ENCODE measurements around the gene SALL2. TPM values are rescaled to one million over a fixed set of nuclear protein-coding genes. Genes with fewer than 3 reads are reported as not detected.

Gene SALL2
- total RNA-seq, 1 experiment from 2014 or later = 157 TPM

- BruUV-seq (replicated peaks) = no TSS peak
- H3K27me3 ChIP-seq (replicated peaks; ENCODE audit: insufficient read depth, low read depth, low read length, poor library complexity) = no peaks in the 10 kb centered on the region
- no peaks in the 10 kb centered on the region for H3K9me3 ChIP-seq (ENCODE audit: low read depth, low read length, poor library complexity, severe bottlenecking)
- intact Hi-C loops (cut with micrococcal nuclease; ENCODE audit: unreplicated experiment) = no loop called here
- no peaks in the 10 kb centered on the region for H3K36me3 ChIP-seq (ENCODE audit: insufficient read depth, low read length, poor library complexity, severe bottlenecking)
- POLR2A ChIA-PET (ENCODE audit: low non-redundant PET) = no interaction called here
- no peak for DNase-seq (ENCODE audit: low spot score)
- no peak overlapping the region for H3K27ac ChIP-seq (ENCODE audit: low read depth, low read length, poor library complexity, severe bottlenecking)
- peaks cover 47% of the 10 kb centered on the region for H3K4me1 ChIP-seq (ENCODE audit: insufficient read depth, low read length, poor library complexity, severe bottlenecking)
- CTCF ChIA-PET = interaction anchor here (0.6 kb wide), 1 partner anchor 64 kb away, joined by 3 read pairs; no protein-coding TSS in a partner anchor
- TF ChIP-seq EZH2 (IDR thresholded peaks at IDR 0.05; ENCODE audit: borderline replicate concordance, low read depth, low read length, poor library complexity, severe bottlenecking) = no peak
- TF ChIP-seq, protein P1, sequence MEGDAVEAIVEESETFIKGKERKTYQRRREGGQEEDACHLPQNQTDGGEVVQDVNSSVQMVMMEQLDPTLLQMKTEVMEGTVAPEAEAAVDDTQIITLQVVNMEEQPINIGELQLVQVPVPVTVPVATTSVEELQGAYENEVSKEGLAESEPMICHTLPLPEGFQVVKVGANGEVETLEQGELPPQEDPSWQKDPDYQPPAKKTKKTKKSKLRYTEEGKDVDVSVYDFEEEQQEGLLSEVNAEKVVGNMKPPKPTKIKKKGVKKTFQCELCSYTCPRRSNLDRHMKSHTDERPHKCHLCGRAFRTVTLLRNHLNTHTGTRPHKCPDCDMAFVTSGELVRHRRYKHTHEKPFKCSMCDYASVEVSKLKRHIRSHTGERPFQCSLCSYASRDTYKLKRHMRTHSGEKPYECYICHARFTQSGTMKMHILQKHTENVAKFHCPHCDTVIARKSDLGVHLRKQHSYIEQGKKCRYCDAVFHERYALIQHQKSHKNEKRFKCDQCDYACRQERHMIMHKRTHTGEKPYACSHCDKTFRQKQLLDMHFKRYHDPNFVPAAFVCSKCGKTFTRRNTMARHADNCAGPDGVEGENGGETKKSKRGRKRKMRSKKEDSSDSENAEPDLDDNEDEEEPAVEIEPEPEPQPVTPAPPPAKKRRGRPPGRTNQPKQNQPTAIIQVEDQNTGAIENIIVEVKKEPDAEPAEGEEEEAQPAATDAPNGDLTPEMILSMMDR (conservative IDR thresholded peaks at IDR 0.05; ENCODE audit: low read depth, low read length) = no peak
- no peak overlapping the region for H3K4me3 ChIP-seq (ENCODE audit: low read depth, low read length, poor library complexity, severe bottlenecking)
These were observed 15.4 kb upstream of the SALL2 start for GRCh38 chr14:21541413-21542074.

GRCh38 chr14:21539189-21539940 is 13.2 kb upstream of the SALL2 start:
- no peak for DNase-seq (ENCODE audit: low spot score)
- intact Hi-C loops (cut with micrococcal nuclease; ENCODE audit: unreplicated experiment) = loop anchor here (10.0 kb wide), 1 partner anchor 275 kb away; the partner anchor contains the start of gene HNRNPC
- Histone ChIP-seq H3K4me3 (ENCODE audit: low read depth, low read length, poor library complexity, severe bottlenecking) (no peak overlapping the region), H3K4me1 (ENCODE audit: insufficient read depth, low read length, poor library complexity, severe bottlenecking) (peaks cover 47% of the 10 kb centered on the region), H3K27ac (ENCODE audit: low read depth, low read length, poor library complexity, severe bottlenecking) (peak overlapping the region; percentile 62), H3K9me3 (ENCODE audit: low read depth, low read length, poor library complexity, severe bottlenecking) (no peaks in the 10 kb centered on the region), H3K27me3 (replicated peaks; ENCODE audit: insufficient read depth, low read depth, low read length, poor library complexity) (no peaks in the 10 kb centered on the region), H3K36me3 (ENCODE audit: insufficient read depth, low read length, poor library complexity, severe bottlenecking) (no peaks in the 10 kb centered on the region)
- no TSS peak for BruUV-seq (replicated peaks)
- TF ChIP-seq, protein P1 (conservative IDR thresholded peaks at IDR 0.05; ENCODE audit: low read depth, low read length) = no peak
- TF ChIP-seq EZH2 (IDR thresholded peaks at IDR 0.05; ENCODE audit: borderline replicate concordance, low read depth, low read length, poor library complexity, severe bottlenecking) = no peak
- CTCF ChIA-PET = interaction anchor here (0.6 to 1.1 kb wide), 2 partner anchors 41 to 523 kb away, joined by 4 read pairs; no protein-coding TSS in a partner anchor
- POLR2A ChIA-PET (ENCODE audit: low non-redundant PET) = no interaction called here

GRCh38 chr14:21537090-21537424 is 10.9 kb upstream of the SALL2 start:
- intact Hi-C loops (cut with micrococcal nuclease; ENCODE audit: unreplicated experiment) = loop anchor here (10.0 kb wide), 1 partner anchor 272 kb away; the partner anchor contains the start of gene HNRNPC
- no peaks in the 10 kb centered on the region for H3K36me3 ChIP-seq (ENCODE audit: insufficient read depth, low read length, poor library complexity, severe bottlenecking)
- peak overlapping the region; percentile 99 for H3K27ac ChIP-seq (ENCODE audit: low read depth, low read length, poor library complexity, severe bottlenecking)
- H3K27me3 ChIP-seq (replicated peaks; ENCODE audit: insufficient read depth, low read depth, low read length, poor library complexity) = no peaks in the 10 kb centered on the region
- POLR2A ChIA-PET (ENCODE audit: low non-redundant PET) = no interaction called here
- CTCF ChIA-PET = no interaction called here
- no peak for TF ChIP-seq EZH2 (IDR thresholded peaks at IDR 0.05; ENCODE audit: borderline replicate concordance, low read depth, low read length, poor library complexity, severe bottlenecking)
- TF ChIP-seq, protein P1 (conservative IDR thresholded peaks at IDR 0.05; ENCODE audit: low read depth, low read length) = no peak
- H3K9me3 ChIP-seq (ENCODE audit: low read depth, low read length, poor library complexity, severe bottlenecking) = no peaks in the 10 kb centered on the region
- BruUV-seq (replicated peaks) = no TSS peak
- DNase-seq (ENCODE audit: low spot score) = peak; percentile 83
- peak overlapping the region; percentile 85 for H3K4me3 ChIP-seq (ENCODE audit: low read depth, low read length, poor library complexity, severe bottlenecking)
- H3K4me1 ChIP-seq (ENCODE audit: insufficient read depth, low read length, poor library complexity, severe bottlenecking) = peaks cover 49% of the 10 kb centered on the region
